HG03159 (cell line): ENCODE results near the gene CUEDC2.
A peak's percentile ranks its signal among the peaks of the same experiment; 100 is the strongest.
"Not testable (repeated sequence)": the region's sequence is repeated elsewhere in the genome, so short reads cannot be mapped to it uniquely, and the experiment has no call there.

Experiments used
- ATAC-seq: cut with Tn5 transposase; IDR thresholded peaks from one replicate; pipeline ENCODE4 v1.9.1; 2021; ENCODE audit warnings: mild to moderate bottlenecking, moderate library complexity; ENCODE audit not compliant: unreplicated experiment

The CUEDC2 gene

GRCh38 chr10:102454662-102455487 lies 22.5 kb upstream of the CUEDC2 start:
- not testable (repeated sequence) for ATAC-seq

DNA sequence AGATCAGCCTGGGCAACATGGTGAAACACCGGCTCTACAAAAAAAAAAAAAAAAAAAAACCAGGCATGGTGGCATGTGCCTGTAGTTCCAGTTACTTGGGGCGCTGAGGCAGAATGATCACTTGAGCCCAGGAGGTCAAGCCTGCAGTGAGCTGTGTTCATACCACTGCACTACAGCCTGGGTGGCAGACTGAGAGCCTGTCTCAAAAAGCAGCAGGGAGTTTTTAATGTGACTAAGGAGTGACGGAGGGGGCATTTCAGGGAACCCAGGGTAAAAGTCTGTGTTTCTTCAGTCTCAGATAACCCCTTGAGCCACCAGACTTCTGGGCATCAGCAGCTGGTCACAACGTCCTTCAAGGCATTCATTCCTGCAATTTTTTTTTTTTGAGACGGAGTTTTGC lies 21.1 kb upstream of the CUEDC2 start:
- ATAC-seq = no peak

- no peak for ATAC-seq
Observed at GRCh38 chr10:102452672-102453340, 20.4 kb upstream of the CUEDC2 start.

- ATAC-seq = no peak
Observed at GRCh38 chr10:102451105-102451969, 19.0 kb upstream of the CUEDC2 start, which contains the start of gene C10orf95. C10orf95 (minus strand) TSS chr10:102451543; CDS start chr10:102451093, 450 bp downstream.

- peak; percentile 77 for ATAC-seq
Observed at GRCh38 chr10:102450374-102451104, 18.2 kb upstream of the CUEDC2 start.

DNA sequence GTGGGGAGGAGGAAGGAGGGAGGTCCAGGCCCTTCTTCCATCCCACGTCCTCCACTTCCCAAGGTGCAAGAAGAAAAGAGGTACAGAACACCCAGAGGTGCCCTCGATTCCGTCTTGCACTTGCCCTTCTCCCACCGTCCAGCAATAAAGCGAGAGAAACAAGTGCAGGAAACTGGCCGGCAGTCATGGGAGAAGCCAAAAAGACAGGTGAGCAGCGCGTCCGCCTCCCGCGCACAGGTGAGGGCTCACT lies 17.7 kb upstream of the CUEDC2 start:
- ATAC-seq = no peak

GRCh38 chr10:102449321-102450123 lies 17.1 kb upstream of the CUEDC2 start:
- ATAC-seq = peak; percentile 51

DNA sequence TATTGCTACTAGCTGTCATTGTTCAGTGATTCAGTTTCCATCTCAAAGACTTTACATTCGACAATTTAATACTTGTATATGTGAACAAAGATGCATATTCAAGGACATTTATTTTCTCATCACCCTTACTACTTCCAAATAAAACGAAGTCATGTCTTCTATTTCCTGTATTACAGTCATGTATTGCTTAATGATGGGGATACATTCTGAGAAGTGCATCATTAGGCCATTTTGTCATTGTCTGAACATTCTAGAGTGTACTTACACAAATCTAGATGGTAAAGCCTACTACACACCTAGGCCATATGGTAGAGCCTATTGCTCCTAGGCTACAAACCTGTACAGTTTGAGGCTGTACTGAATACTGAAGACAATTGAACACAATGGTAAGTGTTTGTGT lies 12.5 kb upstream of the CUEDC2 start:
- ATAC-seq = no peak

- no peak for ATAC-seq
Observed at GRCh38 chr10:102438374-102438773, 6.0 kb upstream of the CUEDC2 start.

- ATAC-seq = no peak
Observed at GRCh38 chr10:102437515-102437914, 5.1 kb upstream of the CUEDC2 start.

- ATAC-seq = no peak
Observed at GRCh38 chr10:102436312-102436711, 3.9 kb upstream of the CUEDC2 start.

DNA sequence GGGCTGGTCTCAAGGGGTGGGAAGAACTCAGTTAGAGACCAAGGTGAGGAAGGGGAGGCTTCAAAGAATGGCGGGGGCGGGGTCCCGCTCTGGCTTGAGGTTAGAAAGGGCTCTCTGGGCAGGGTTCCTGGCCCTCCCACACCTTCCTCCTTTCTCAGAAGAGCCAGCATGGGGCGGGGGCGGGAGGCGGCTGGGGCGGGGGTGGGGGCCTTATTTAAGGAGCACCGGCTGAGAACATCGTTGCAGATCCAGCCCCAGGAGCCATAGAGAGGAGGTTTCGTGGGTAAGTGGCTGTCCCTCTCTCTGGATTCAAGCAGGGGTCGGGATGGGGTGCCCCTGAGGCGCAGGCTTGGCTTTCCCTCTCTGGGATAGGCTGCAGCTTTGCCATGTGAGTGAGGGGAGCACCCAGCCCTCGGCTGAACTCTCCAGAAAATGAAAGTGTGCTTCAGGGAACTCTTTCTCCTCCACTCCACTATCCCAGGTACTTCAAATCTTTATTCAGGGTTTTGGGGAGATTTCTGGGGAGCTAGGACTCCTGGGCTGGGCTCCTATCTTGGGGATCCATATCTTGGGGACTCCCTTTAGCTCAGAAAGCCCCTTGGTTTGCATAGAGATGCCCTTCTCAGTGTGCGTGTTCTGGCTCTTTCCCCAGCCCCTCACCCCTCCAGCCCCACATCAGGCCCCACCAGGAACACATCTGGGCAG lies 3.3 kb upstream of the CUEDC2 start:
- no peak for ATAC-seq

GRCh38 chr10:102435133-102435497 lies 2.7 kb upstream of the CUEDC2 start:
- no peak for ATAC-seq

GRCh38 chr10:102434394-102435132 lies 2.2 kb upstream of the CUEDC2 start:
- no peak for ATAC-seq

DNA sequence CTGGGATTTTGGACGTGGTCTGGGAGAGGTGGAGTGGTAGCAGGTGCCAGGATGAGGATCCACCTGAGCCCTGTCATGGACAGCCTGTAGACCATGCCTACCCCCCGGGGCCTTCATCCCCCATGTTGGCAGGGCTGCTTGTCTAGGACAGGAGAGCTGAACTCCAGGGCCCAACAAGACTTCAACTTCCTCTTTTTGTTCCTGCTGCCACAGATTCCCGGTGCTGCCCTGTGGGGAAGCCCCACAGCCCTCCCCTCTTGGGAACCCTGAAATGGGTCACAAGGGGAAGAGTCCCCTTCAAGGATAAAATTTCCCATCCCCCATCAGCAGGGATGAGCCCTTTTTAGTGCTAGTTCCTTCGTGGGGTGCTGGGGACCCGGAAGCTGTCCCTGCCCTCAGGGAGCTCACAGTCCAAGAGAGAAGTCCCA lies 1.3 kb upstream of the CUEDC2 start:
- ATAC-seq = no peak

DNA sequence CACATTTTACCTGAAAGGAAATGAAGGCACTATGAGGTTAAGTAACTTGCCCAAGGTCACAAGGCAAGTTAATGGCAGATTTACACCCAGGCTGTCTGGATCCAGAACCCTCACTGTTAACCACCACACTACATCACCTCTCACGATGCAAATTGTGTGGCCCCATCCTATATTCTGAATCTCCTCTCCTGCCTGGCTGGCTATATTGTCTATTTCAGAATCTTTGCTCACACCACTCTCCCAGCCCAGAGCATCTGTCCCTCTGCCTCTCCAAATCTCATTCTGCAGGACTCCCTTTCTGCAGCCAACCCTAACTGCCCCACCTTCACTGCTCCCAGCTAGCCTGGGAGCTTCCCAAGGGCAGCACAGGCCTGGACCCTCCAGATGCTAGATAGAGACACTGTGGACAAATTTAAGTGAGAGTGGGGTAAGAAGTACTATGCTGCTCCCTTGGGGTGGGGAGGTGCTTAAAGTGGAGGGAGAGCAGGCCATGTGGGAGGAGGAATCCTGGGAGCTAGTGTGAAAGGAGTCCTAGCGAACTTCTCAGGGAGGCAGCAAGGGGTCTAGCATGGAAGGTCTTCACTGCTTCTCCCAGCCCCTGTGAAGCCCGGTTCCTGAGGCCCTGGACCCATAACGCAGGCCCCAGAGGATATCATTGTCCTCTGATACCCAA lies 786 bp downstream of the CUEDC2 start:
- peak; percentile 1 for ATAC-seq

DNA sequence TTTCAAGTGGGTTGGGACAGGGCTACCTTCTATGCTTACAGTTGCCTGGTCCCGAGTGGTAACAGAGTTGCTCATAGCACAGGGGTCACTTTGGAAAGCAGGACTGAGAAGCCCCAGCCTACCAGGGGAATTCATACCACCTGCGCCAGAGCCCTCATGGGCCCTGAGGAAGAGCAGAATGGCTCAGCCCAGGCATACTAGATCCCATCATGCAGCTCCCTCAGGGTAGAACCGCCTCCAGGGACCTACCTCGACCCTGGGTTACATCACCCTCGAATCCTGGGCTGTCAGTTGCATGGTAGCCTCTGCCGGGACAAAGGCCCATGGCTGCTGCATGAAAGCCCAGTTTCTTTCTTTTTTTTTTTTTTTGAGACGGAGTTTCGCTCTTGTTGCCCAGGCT lies 2.9 kb downstream of the CUEDC2 start:
- ATAC-seq = no peak

DNA sequence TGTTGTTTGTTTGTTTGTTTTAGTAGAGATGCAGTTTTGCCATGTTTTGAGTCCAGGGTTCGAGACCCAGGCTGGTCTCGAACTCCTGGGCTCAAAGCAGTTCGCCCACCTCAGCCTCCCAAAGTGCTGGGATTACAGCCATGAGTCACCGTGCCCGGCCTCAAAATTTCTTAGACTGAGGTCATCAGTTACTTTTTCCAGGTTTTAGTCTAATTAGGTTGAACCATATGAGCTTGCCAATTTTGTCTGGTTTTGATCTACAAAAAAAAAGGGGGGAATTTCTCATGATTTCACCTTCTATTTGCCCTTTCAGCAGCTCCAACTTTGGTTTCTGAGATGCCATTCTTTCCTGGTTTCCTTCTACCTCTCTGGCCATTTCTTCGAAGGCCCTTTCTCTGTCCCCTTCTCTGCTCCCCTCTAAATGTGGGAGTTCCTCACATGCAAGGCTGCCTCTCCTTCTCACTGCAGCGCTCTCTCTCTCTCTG lies 5.5 kb downstream of the CUEDC2 start:
- no peak for ATAC-seq
